ENCODE measurements around the gene CHST5. TPM values are rescaled to one million over a fixed set of nuclear protein-coding genes. Genes with fewer than 3 reads are reported as not detected.
"Not testable (repeated sequence)": the region's sequence is repeated elsewhere in the genome, so short reads cannot be mapped to it uniquely, and the experiment has no call there.

CHST5 gene
- total and polyA plus RNA-seq, 2 experiments from 2014 or later: not detected

- H3K36me3 ChIP-seq (replicated peaks; ENCODE audit: insufficient read depth, low read depth): no peaks in the 10 kb centered on the region
- no peak for TF ChIP-seq EZH2 (IDR thresholded peaks at IDR 0.05; ENCODE audit: borderline replicate concordance)
- no peak for TF ChIP-seq EZH2phosphoT487 (IDR thresholded peaks at IDR 0.05; ENCODE audit: low read depth, severe bottlenecking, unreplicated experiment)
- TF ChIP-seq CTCF (IDR thresholded peaks at IDR 0.05; ENCODE audit: poor library complexity): no peak
- no peak overlapping the region for H2AFZ ChIP-seq
- H3K9me2 ChIP-seq (replicated peaks; ENCODE audit: insufficient read depth): no peaks in the 10 kb centered on the region
- H4K20me1 ChIP-seq (ENCODE audit: insufficient read depth, poor library complexity, severe bottlenecking): no peaks in the 10 kb centered on the region
- H3K27ac ChIP-seq: no peak overlapping the region
- no peaks in the 10 kb centered on the region for H3K79me2 ChIP-seq
- no peak overlapping the region for H3K4me2 ChIP-seq
- H3K9me3 ChIP-seq (ENCODE audit: low read depth): no peaks in the 10 kb centered on the region
- no peak for DNase-seq (ENCODE audit: low spot score)
- no peaks in the 10 kb centered on the region for H3K27me3 ChIP-seq
- no peak overlapping the region for H3K4me3 ChIP-seq
- no peaks in the 10 kb centered on the region for H3K4me1 ChIP-seq (ENCODE audit: insufficient read depth)
- WGBS (ENCODE audit: low lambda C conversion rate, missing lambda C conversion rate): 73% methylated on average over 2 of the region's 2 CpGs
Measured at GRCh38 chr16:75552951-75553350, 17.0 kb upstream of the CHST5 start.

- WGBS (ENCODE audit: low lambda C conversion rate, missing lambda C conversion rate): 86% methylated on average over 7 of the region's 7 CpGs
- TF ChIP-seq EZH2phosphoT487 (IDR thresholded peaks at IDR 0.05; ENCODE audit: low read depth, severe bottlenecking, unreplicated experiment) (no peak), CTCF (IDR thresholded peaks at IDR 0.05; ENCODE audit: poor library complexity) (peak; percentile 44)
- H2AFZ ChIP-seq: no peak overlapping the region
Measured at GRCh38 chr16:75550211-75550662, 14.3 kb upstream of the CHST5 start.

GRCh38 chr16:75548456-75548855 is 12.5 kb upstream of the CHST5 start:
- H3K9me2 ChIP-seq (replicated peaks; ENCODE audit: insufficient read depth); H3K27ac ChIP-seq; H3K4me1 ChIP-seq (ENCODE audit: insufficient read depth); H4K20me1 ChIP-seq (ENCODE audit: insufficient read depth, poor library complexity, severe bottlenecking); DNase-seq (ENCODE audit: low spot score); H3K27me3 ChIP-seq; H3K4me2 ChIP-seq; H3K4me3 ChIP-seq; H3K79me2 ChIP-seq; H2AFZ ChIP-seq; H3K9me3 ChIP-seq (ENCODE audit: low read depth); H3K36me3 ChIP-seq (replicated peaks; ENCODE audit: insufficient read depth, low read depth): not testable (repeated sequence)
- WGBS (ENCODE audit: low lambda C conversion rate, missing lambda C conversion rate): 96% methylated on average over 9 of the region's 9 CpGs

More at GRCh38 chr16:75550211-75550662, 14.3 kb upstream of the CHST5 start:
- Histone ChIP-seq H3K4me3 (no peak overlapping the region), H3K79me2 (no peaks in the 10 kb centered on the region), H3K36me3 (replicated peaks; ENCODE audit: insufficient read depth, low read depth) (no peaks in the 10 kb centered on the region), H4K20me1 (ENCODE audit: insufficient read depth, poor library complexity, severe bottlenecking) (no peaks in the 10 kb centered on the region), H3K4me1 (ENCODE audit: insufficient read depth) (no peaks in the 10 kb centered on the region), H3K9me3 (ENCODE audit: low read depth) (no peaks in the 10 kb centered on the region), H3K4me2 (no peak overlapping the region), H3K27me3 (no peaks in the 10 kb centered on the region), H3K27ac (no peak overlapping the region), H3K9me2 (replicated peaks; ENCODE audit: insufficient read depth) (no peaks in the 10 kb centered on the region)
- peak; percentile 57 for DNase-seq (ENCODE audit: low spot score)

- Histone ChIP-seq H3K36me3 (replicated peaks; ENCODE audit: insufficient read depth, low read depth) (no peaks in the 10 kb centered on the region), H3K27ac (no peak overlapping the region), H3K4me3 (no peak overlapping the region), H3K79me2 (no peaks in the 10 kb centered on the region), H4K20me1 (ENCODE audit: insufficient read depth, poor library complexity, severe bottlenecking) (no peaks in the 10 kb centered on the region), H3K27me3 (no peaks in the 10 kb centered on the region), H3K9me3 (ENCODE audit: low read depth) (no peaks in the 10 kb centered on the region), H3K4me1 (ENCODE audit: insufficient read depth) (no peaks in the 10 kb centered on the region), H2AFZ (no peak overlapping the region), H3K9me2 (replicated peaks; ENCODE audit: insufficient read depth) (no peaks in the 10 kb centered on the region), H3K4me2 (no peak overlapping the region)
- TF ChIP-seq EZH2phosphoT487 (IDR thresholded peaks at IDR 0.05; ENCODE audit: low read depth, severe bottlenecking, unreplicated experiment) (no peak), CTCF (IDR thresholded peaks at IDR 0.05; ENCODE audit: poor library complexity) (no peak), EZH2 (IDR thresholded peaks at IDR 0.05; ENCODE audit: borderline replicate concordance) (no peak)
- WGBS (ENCODE audit: low lambda C conversion rate, missing lambda C conversion rate): 95% methylated on average over 7 of the region's 7 CpGs
- no peak for DNase-seq (ENCODE audit: low spot score)
Measured at GRCh38 chr16:75546293-75546692, 10.4 kb upstream of the CHST5 start.

- H3K36me3 ChIP-seq (replicated peaks; ENCODE audit: insufficient read depth, low read depth); H3K79me2 ChIP-seq; H3K27ac ChIP-seq; H4K20me1 ChIP-seq (ENCODE audit: insufficient read depth, poor library complexity, severe bottlenecking); H3K9me3 ChIP-seq (ENCODE audit: low read depth); DNase-seq (ENCODE audit: low spot score); H2AFZ ChIP-seq; H3K9me2 ChIP-seq (replicated peaks; ENCODE audit: insufficient read depth); H3K4me1 ChIP-seq (ENCODE audit: insufficient read depth); H3K27me3 ChIP-seq; H3K4me2 ChIP-seq; H3K4me3 ChIP-seq: not testable (repeated sequence)
- WGBS (ENCODE audit: low lambda C conversion rate, missing lambda C conversion rate): no CpG with 5 or more reads among the region's 1 CpG
Measured at GRCh38 chr16:75545879-75546278, 10.0 kb upstream of the CHST5 start.

GRCh38 chr16:75542462-75542861 is 6.6 kb upstream of the CHST5 start:
- H3K4me1 ChIP-seq (ENCODE audit: insufficient read depth); H3K9me2 ChIP-seq (replicated peaks; ENCODE audit: insufficient read depth); H3K27ac ChIP-seq: not testable (repeated sequence)

More at GRCh38 chr16:75542462-75542861, 6.6 kb upstream of the CHST5 start:
- H3K36me3 ChIP-seq (replicated peaks; ENCODE audit: insufficient read depth, low read depth); DNase-seq (ENCODE audit: low spot score); H3K9me3 ChIP-seq (ENCODE audit: low read depth); H3K4me3 ChIP-seq; H2AFZ ChIP-seq; H3K79me2 ChIP-seq; H3K4me2 ChIP-seq; H4K20me1 ChIP-seq (ENCODE audit: insufficient read depth, poor library complexity, severe bottlenecking); H3K27me3 ChIP-seq: not testable (repeated sequence)
- WGBS (ENCODE audit: low lambda C conversion rate, missing lambda C conversion rate): 77% methylated on average over 8 of the region's 8 CpGs

Data from hepatocyte (in vitro differentiated cells).